Mammary epithelial cell (primary cell): ENCODE data around the gene FHOD1.

ENCODE experiments used
- CTCF ChIP-seq, 2 donors: IDR thresholded peaks in 1 of 2; conservative IDR thresholded peaks in 1 of 2; 2 replicates each; pipeline ENCODE4 v1.5.1; 2011 to 2012; ENCODE audit warnings: inconsistent platforms in 2 of 2, low read length in 2 of 2, mild to moderate bottlenecking in 2 of 2, control low read depth in 1 of 2, low read depth in 1 of 2; ENCODE audit not compliant: insufficient read depth in 1 of 2; ENCODE audit errors: extremely low read depth in 1 of 2
- EZH2 ChIP-seq: IDR thresholded peaks from 2 replicates; pipeline ENCODE4 v1.6.1; 2012; ENCODE audit warnings: low read length, inconsistent platforms, borderline replicate concordance

GRCh38 chr16:67227567-67227921, 19.7 kb downstream of the FHOD1 start:
- TF ChIP-seq EZH2 = no peak
- TF ChIP-seq CTCF (conservative IDR thresholded peaks at IDR 0.05 in 1 of 2, IDR thresholded peaks at IDR 0.05 in 1 of 2; ENCODE audit: extremely low read depth in 1 of 2, insufficient read depth in 1 of 2, low read depth in 1 of 2, low read length in 2 of 2) = no peak
